Body of pancreas (tissue), 4 donors: ENCODE measurements around the gene EEFSEC. TPM values are rescaled to one million over a fixed set of nuclear protein-coding genes. Genes with fewer than 3 reads are reported as not detected.

Experiments
- ATAC-seq: fragments of 150-250 bp; one replicate; pipeline ENCODE4 v1.9.1; 2016
- DNase-seq, 4 donors: peaks; one replicate each; pipeline ENCODE4 v3.0.0-alpha.2; 2019
- H3K27ac ChIP-seq, 4 donors: fragments of 200-600 bp; sonication (generic); 1 replicate in 3 of 4; 2 replicates in 1 of 4; pipeline versions ENCODE4 v1.5.1 to v1.6.1; 2016 to 2019; ENCODE audit warnings: mild to moderate bottlenecking in 1 of 4, mixed read lengths in 1 of 4, moderate library complexity in 1 of 4
- H3K27me3 ChIP-seq, 2 donors: fragments of 200-600 bp; sonication (generic); one replicate each; pipeline ENCODE4 v1.6.0; 2016; ENCODE audit warnings: mild to moderate bottlenecking in 1 of 2
- H3K36me3 ChIP-seq, 2 donors: fragments of 200-600 bp; sonication (generic); replicated peaks in 1 of 2; 2 replicates each; pipeline ENCODE4 v1.5.1; 2016; ENCODE audit warnings: low read depth in 2 of 2; ENCODE audit not compliant: insufficient read depth in 1 of 2
- H3K4me1 ChIP-seq: fragments of 200-600 bp; sonication (generic); one replicate; pipeline ENCODE4 v1.6.0; 2016
- H3K4me3 ChIP-seq, 2 donors: fragments of 200-600 bp; sonication (generic); 1 replicate in 1 of 2; 2 replicates in 1 of 2; pipeline ENCODE4 v1.5.1; 2016 to 2019
- H3K9me3 ChIP-seq, 3 donors: fragments of 200-600 bp; sonication (generic); 1 replicate in 2 of 3; 2 replicates in 1 of 3; pipeline ENCODE4 v1.5.1; 2016
- CTCF ChIP-seq, 7 experiments: fragments of 450-650 bp in 4 of 7; fragments of 200-600 bp in 3 of 7; sonication (generic) in 3 of 7; IDR thresholded peaks; one replicate each; pipeline ENCODE4 v1.5.1; 2016 to 2019; ENCODE audit warnings: antibody characterized with exemption in 7 of 7
- POLR2A ChIP-seq, 3 donors: fragments of 450-650 bp; IDR thresholded peaks; one replicate each; pipeline ENCODE4 v1.6.1; 2016; ENCODE audit warnings: antibody characterized with exemption in 3 of 3, mild to moderate bottlenecking in 2 of 3
- WGBS, 2 donors: methylation state at CpG; one replicate each; pipeline ENCODE4 v1.1.5; 2017; 5-methylcytosine and 5-hydroxymethylcytosine counted together
- intact Hi-C: fragments of 100-400 bp; cut with DNase I; formaldehyde crosslinking; loops from one replicate; pipeline ENCODE4 v1.15.1; 2023
- total RNA-seq, 2 donors: library from RNA; depleted of rRNA; stranded (reverse); fragments of >200 nt; gene quantifications; one replicate each; pipeline ENCODE4 v1.1.0, GENCODE V29; 2016

EEFSEC gene
- total RNA-seq, 2 donors from 2014 or later: 8.6 to 33.0 TPM

GRCh38 chr3:128215290-128215689 is 62.0 kb downstream of the EEFSEC start:
- Histone ChIP-seq H3K4me1 (no peaks in the 10 kb centered on the region), H3K27ac (no peak overlapping the region), H3K36me3 (no peaks in the 10 kb centered on the region), H3K27me3 (no peaks in the 10 kb centered on the region), H3K9me3 (no peaks in the 10 kb centered on the region), H3K4me3 (no peak overlapping the region)
- whole genome bisulfite sequencing, 2 donors: 80 to 95% methylated on average over 2 of the region's 2 CpGs
- no peak for DNase-seq
- ATAC-seq: no peak
- no peak for TF ChIP-seq POLR2A (IDR thresholded peaks at IDR 0.05)
- intact Hi-C loops: no loop called here

DNA sequence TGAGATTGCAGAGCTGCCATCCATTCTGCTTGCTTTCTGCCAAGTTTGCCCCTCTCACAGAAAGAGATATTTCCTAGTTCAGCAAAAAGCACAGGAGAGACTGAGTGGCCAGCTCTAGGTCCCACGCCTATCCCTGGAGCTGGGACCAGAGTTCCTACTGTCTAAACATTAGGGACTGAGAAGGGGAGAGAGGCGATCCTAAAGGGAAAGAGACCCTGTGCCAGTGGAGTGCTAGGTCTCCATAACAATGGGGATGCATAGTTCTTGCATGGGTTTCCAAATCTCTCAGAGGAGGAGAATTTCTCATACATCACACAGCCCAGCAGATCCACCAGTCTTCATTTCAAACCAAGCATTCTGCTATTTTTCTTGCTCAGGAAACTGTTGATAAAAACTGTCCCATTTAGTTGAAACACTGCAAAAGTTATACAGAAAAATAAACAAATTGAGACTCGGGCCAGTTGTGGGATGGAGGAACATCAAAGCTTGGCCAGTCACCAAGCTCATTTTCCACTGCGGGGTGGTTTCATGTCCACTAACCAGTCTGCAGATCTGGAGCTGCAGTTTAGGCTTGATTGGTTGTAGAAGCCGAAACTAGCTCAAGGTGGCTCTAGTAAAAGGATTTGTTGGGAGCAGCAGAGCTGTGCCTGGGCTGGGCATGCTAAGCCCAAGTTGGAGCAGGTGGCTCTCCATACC is 62.7 kb downstream of the EEFSEC start:
- TF ChIP-seq CTCF (IDR thresholded peaks at IDR 0.05) (no peak), POLR2A (IDR thresholded peaks at IDR 0.05) (no peak)
- H3K4me3 ChIP-seq: no peak overlapping the region
- WGBS, 2 donors: 62 to 89% methylated on average over 5 of the region's 5 CpGs
- no peak for ATAC-seq
- H3K27me3 ChIP-seq: no peaks in the 10 kb centered on the region
- H3K4me1 ChIP-seq: no peaks in the 10 kb centered on the region
- H3K27ac ChIP-seq: no peak overlapping the region
- no peaks in the 10 kb centered on the region for H3K36me3 ChIP-seq
- DNase-seq: no peak
- no peaks in the 10 kb centered on the region for H3K9me3 ChIP-seq
- intact Hi-C loops: no loop called here

DNA sequence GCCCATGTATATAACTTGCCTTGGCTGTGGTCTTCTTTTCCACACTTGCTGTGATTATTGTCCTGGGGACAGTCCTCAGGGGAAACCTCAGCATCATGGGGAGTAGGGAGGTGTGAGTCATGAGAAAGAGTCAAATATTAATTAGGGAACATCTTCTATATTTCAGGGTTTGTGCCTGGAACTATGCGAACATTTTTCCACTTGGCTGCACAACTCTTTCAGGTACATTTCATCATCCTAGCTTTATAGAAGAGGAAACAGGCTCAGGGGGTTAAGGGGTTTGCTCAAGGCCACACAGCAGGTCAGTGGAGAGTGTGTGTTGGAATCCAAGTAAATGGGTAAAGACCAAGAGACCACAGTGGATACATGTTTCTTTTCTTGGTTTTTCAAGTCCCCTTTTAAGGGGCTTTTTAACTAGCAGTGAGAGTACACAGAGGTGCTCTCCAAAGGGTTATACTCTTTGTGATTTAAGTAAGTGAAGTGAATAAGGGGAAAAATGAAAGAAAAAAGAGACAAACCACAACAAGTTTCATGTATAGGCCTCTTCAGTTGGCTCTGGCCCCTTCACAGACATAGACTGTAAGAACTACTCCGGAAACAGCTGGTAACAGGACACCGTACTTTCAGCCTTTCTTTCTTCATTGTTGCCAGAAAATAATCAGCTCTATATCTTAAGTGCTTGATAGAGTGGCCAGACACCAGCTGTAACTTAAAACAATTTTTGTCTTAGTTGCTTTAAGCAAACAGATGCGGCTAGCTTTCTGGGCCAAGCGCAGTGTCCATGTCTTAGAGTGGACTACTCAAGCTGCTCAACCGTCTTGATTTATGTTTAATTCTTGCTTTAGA is 64.6 kb downstream of the EEFSEC start:
- TF ChIP-seq CTCF (IDR thresholded peaks at IDR 0.05) (no peak), POLR2A (IDR thresholded peaks at IDR 0.05) (no peak)
- no peak for DNase-seq
- H3K9me3 ChIP-seq: no peaks in the 10 kb centered on the region
- H3K4me3 ChIP-seq: no peak overlapping the region
- ATAC-seq: no peak
- no peaks in the 10 kb centered on the region for H3K27me3 ChIP-seq
- H3K4me1 ChIP-seq: no peaks in the 10 kb centered on the region
- intact Hi-C loops: no loop called here
- H3K27ac ChIP-seq: no peak overlapping the region
- 82% methylated on average over 6 of the region's 6 CpGs for WGBS, 2 donors
- no peaks in the 10 kb centered on the region for H3K36me3 ChIP-seq

- Histone ChIP-seq H3K27me3 (no peaks in the 10 kb centered on the region), H3K36me3 (no peaks in the 10 kb centered on the region), H3K4me3 (no peak overlapping the region), H3K4me1 (no peaks in the 10 kb centered on the region), H3K27ac (no peak overlapping the region), H3K9me3 (no peaks in the 10 kb centered on the region)
- no peak for DNase-seq
- WGBS, 2 donors: 92 to 94% methylated on average over 12 to 13 of the region's 13 CpGs
- ATAC-seq: no peak
- intact Hi-C loops: no loop called here
- no peak for TF ChIP-seq POLR2A (IDR thresholded peaks at IDR 0.05)
- TF ChIP-seq CTCF (IDR thresholded peaks at IDR 0.05): no peak
These were observed 65.4 kb downstream of the EEFSEC start for GRCh38 chr3:128218548-128219257.

- H3K27ac ChIP-seq: no peak overlapping the region
These were observed 68.0 kb downstream of the EEFSEC start for GRCh38 chr3:128221328-128221727.

More at GRCh38 chr3:128221328-128221727, 68.0 kb downstream of the EEFSEC start:
- Histone ChIP-seq H3K36me3 (no peaks in the 10 kb centered on the region), H3K4me1 (no peaks in the 10 kb centered on the region), H3K9me3 (no peaks in the 10 kb centered on the region), H3K4me3 (no peak overlapping the region), H3K27me3 (no peaks in the 10 kb centered on the region)
- no peak for ATAC-seq
- TF ChIP-seq CTCF (IDR thresholded peaks at IDR 0.05): no peak
- no peak for TF ChIP-seq POLR2A (IDR thresholded peaks at IDR 0.05)
- WGBS, 2 donors: 77 to 85% methylated on average over 3 of the region's 3 CpGs
- no peak for DNase-seq
- intact Hi-C loops: no loop called here
